ENCODE measurements around the gene GPR68.
"Not testable (repeated sequence)": the region's sequence is repeated elsewhere in the genome, so short reads cannot be mapped to it uniquely, and the experiment has no call there.

Gene GPR68

DNA sequence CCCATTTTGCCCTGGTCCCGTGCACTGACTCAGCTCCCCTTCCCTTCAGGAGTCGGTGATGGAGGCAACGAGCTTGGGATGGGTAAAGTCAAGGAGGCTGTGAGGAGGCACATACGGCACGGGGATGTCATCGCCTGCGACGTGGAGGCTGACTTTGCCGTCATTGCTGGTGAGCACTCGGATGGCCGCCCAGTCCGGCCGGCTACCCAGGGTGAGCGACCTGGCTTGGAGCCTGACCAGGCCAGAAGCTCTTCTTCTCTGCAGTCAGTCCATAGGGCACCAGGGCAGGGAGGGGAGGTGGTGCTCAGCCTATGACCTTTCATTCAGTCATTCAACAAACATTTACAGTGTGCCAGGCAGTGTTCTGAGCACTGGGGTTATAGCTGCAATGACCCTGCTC lies 39.8 kb downstream of the GPR68 start:
- DNase-seq (ENCODE audit: extremely low spot score, insufficient read length, low read depth) (no peak), FAIRE-seq (no peak)

DNA sequence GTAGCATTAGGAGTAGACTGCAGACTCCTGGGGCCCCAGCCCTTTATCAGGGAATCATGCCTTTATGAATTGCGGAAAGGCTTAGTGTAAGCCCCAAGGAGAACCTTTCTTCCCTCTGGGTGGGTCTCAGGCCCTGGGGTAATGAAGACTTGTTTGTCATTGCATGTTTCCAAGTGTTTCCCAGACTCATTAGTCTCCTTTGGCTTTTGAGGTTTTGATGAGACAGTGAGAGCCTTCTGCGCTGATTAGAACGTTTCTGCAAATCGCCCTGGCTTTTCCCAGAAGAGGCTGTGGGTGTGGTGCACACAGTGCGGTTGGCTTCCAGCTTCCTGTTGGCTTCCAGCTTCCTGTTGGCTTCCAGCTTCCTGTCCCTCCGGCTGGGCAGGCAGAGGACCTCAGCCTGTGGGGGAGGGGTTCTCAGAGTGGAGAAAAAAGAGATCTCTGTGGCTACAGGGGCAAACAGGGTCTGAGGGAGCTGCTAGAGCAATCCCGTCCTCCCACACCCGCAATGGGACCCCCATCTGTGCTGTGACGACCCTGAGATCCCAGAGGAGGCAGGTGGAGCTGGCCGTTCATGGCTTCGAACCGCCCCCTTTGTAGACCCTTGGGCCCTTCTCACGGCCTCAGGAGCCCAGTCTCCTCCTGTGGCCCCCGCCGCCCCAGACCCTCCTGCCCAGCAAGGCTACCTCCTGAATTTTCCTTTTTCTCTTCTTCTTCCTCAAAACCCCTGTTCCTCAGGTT lies 42.1 kb downstream of the GPR68 start:
- FAIRE-seq (no peak), DNase-seq (ENCODE audit: extremely low spot score, insufficient read length, low read depth) (no peak)

DNA sequence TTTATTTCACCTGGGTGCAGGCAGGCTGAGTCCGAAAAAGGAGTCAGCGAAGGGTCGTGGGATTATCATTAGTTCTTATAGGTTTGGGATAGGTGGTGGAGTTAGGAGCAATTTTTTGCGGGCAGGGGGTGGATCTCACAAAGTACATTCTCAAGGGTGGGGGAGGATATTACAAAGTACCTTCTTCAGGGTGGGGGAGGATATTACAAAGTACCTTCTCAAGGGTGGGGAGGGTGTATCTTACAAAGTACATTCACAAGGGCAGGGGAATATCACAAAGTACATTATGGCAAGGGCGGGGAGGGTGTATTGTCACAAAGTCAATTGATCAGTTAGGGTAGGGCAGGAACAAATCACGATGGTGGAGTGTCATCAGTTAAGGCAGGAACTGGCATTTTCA lies 43.7 kb downstream of the GPR68 start:
- DNase-seq (ENCODE audit: extremely low spot score, insufficient read length, low read depth); FAIRE-seq: not testable (repeated sequence)

DNA sequence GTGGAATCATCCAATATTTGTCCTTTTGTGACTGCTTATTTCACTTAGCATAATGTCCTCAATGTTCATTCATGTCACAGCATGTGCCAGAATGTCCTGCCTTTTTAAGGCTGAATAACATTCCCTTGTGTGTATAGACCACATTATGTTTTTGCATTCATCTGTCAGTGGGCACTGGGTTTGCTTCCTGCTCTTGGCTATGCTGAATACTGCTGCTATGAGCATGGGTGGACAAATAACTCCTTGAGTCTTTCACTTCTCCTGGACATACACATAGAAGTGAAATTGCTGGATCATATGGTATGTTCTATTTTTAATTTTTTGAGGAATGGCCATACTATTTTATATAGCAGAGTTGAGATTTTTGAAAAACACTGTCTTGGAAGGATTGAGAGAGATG lies 46.9 kb downstream of the GPR68 start:
- FAIRE-seq (no peak), DNase-seq (ENCODE audit: extremely low spot score, insufficient read length, low read depth) (no peak)

- FAIRE-seq (no peak), DNase-seq (ENCODE audit: extremely low spot score, insufficient read length, low read depth) (no peak)
These were observed 48.6 kb downstream of the GPR68 start for GRCh38 chr14:91195881-91196280.

- FAIRE-seq (no peak), DNase-seq (ENCODE audit: extremely low spot score, insufficient read length, low read depth) (no peak)
These were observed 51.4 kb downstream of the GPR68 start for GRCh38 chr14:91193069-91193468.

GRCh38 chr14:91190853-91191252 lies 53.7 kb downstream of the GPR68 start:
- no peak for DNase-seq (ENCODE audit: extremely low spot score, insufficient read length, low read depth)
- no peak for FAIRE-seq

DNA sequence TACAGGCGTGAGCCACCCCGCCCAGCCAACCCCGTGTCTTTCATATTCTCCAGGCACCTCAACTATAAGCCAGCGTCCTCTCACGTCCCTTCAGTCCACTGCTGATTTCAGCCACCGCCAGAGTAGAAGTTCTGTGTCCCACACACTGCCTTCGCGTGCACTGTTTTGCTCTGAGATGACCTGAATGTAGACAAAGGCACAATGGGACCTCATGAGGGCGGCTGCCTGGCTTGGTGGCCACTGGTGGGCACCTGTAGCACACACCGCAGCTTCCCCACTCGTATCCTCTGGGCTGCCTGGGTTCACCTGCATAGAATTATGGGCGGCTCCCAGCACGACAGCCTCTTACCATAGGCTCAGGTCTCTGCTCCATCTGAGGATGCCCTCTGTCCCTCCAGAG lies 57.2 kb downstream of the GPR68 start:
- FAIRE-seq (no peak), DNase-seq (ENCODE audit: extremely low spot score, insufficient read length, low read depth) (no peak)

GRCh38 chr14:91186515-91187066 lies 57.9 kb downstream of the GPR68 start:
- FAIRE-seq: no peak
- DNase-seq (ENCODE audit: extremely low spot score, insufficient read length, low read depth): no peak

- DNase-seq (ENCODE audit: extremely low spot score, insufficient read length, low read depth) (no peak), FAIRE-seq (no peak)
These were observed 58.8 kb downstream of the GPR68 start for GRCh38 chr14:91185721-91186120.

DNA sequence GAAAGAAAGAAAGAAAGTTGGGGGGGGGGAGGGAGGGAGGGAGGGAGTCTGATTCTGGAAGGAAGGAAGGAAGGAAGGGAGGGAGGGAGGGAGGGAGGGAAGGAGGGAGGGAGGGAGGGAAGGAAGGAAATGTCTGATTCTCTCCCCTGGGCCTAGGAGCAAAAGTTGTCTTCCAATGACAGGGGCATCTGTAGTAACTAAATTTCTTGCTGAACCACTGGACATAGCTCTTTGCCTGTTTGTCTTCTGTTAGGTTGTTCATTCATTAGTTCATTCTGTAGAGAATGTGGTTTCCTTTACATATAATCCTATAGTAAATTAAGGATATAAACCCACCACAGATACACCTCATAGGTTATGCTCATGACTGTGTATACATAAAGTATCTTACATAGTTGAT lies 59.9 kb downstream of the GPR68 start:
- no peak for DNase-seq (ENCODE audit: extremely low spot score, insufficient read length, low read depth)
- FAIRE-seq: no peak

DNA sequence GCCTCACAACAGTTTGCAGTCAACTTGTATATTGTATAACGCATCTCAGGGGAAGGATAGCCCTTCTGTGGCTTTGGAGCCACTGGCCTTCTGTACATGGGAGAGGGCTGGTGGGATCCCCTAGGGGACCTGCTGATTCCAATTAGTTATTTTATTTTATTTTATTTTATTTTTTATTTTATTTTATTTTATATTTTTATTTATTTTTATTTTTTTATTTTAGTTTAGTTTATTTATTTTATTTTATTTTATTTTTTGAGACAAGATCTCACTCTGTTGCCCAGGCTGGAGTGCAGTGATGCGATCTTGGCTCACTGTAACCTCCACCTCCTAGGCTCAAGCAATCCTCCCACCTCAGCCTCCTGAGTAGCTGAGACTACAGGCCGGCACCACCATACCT lies 61.8 kb downstream of the GPR68 start:
- not testable (repeated sequence) for DNase-seq (ENCODE audit: extremely low spot score, insufficient read length, low read depth); FAIRE-seq

Data from GM18507 (cell line).